Retinal pigment epithelial cell (primary cell): ENCODE measurements around the gene OR2T6.

Experiments
- DNase-seq: peaks from one replicate; pipeline ENCODE4 v3.0.0-alpha.2; 2010; ENCODE audit warnings: low read depth
- H3K4me3 ChIP-seq: 2 replicates; pipeline ENCODE4 v1.5.1; 2011; ENCODE audit warnings: mild to moderate bottlenecking, low read length, control low read depth, moderate library complexity
- TF ChIP-seq, protein P1 (sequence below): conservative IDR thresholded peaks from 2 replicates; pipeline ENCODE4 v1.5.1; 2011; ENCODE audit warnings: low read depth, low read length, control low read depth, inconsistent platforms

The OR2T6 gene, protein sequence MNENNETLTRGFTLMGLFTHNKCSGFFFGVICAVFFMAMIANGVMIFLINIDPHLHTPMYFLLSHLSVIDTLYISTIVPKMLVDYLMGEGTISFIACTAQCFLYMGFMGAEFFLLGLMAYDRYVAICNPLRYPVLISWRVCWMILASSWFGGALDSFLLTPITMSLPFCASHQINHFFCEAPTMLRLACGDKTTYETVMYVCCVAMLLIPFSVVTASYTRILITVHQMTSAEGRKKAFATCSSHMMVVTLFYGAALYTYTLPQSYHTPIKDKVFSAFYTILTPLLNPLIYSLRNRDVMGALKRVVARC

DNA sequence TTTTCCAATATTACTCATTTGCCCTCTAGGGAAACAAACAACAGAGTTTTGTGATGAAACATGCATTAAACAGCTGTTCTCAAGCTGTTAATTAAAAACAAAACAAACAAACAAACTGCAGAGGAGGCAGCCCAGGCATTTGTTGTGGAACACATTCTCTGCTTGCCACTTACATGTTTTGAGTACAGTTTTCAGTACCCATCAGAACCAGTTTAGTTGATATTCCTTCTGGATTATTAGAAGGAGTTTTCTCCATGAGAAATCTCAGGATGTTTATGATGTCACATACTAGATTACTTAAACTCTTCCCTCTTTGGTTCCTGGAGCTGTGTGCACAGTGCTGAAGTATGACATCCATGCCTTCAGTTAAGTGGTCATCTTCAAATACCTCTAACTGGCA lies at the start of gene OR2T6:
Gene OR2T6 (plus strand): TSS at position 301 of the 400 bp plus-strand sequence. CDS start 11,863 bp downstream, outside the sequence.
- H3K4me3 ChIP-seq, result no peak within 1 kb of the TSS
- DNase-seq, result no peak
- TF ChIP-seq, protein P1, sequence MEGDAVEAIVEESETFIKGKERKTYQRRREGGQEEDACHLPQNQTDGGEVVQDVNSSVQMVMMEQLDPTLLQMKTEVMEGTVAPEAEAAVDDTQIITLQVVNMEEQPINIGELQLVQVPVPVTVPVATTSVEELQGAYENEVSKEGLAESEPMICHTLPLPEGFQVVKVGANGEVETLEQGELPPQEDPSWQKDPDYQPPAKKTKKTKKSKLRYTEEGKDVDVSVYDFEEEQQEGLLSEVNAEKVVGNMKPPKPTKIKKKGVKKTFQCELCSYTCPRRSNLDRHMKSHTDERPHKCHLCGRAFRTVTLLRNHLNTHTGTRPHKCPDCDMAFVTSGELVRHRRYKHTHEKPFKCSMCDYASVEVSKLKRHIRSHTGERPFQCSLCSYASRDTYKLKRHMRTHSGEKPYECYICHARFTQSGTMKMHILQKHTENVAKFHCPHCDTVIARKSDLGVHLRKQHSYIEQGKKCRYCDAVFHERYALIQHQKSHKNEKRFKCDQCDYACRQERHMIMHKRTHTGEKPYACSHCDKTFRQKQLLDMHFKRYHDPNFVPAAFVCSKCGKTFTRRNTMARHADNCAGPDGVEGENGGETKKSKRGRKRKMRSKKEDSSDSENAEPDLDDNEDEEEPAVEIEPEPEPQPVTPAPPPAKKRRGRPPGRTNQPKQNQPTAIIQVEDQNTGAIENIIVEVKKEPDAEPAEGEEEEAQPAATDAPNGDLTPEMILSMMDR, result no peak

DNA sequence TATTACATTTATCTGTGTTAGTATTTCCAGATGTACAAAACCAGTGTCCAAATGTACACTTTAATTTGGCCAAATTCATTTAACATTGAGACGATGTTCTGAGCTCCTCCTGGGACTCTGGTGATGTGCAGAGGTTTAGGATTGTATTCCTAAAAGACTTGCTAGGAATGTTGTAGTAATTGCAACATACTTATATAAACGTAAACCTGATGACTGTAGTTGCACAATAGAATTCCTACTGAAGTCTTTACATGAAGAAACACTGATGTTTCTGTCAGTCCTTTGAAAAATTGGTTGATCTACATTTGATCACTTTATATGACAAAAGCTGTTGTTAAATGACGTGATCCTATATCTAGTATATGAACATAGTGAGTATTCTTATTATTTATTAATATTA lies 32.1 kb upstream of the OR2T6 start:
- H3K4me3 ChIP-seq, result no peak overlapping the region
- TF ChIP-seq, protein P1, result no peak
- DNase-seq, result no peak

DNA sequence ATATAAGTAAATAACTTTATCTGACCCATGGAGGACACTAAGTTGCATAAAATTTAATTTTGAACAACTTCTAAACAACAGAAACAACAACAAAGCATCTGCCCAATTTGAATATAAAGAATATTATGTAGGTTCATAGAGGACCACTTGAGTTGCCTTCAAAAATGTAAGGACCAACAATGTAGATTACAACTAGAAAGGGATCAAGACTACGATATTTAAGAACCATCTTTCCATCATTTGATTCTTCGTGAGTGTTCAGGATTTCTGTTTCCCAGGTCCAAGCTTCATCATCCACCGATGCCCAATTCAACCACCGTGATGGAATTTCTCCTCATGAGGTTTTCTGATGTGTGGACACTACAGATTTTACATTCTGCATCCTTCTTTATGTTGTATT lies 27.1 kb upstream of the OR2T6 start, which contains the start of gene OR14C36:
Gene OR14C36 (plus strand): TSS at position 301 of the 400 bp plus-strand sequence. CDS start 0 bp downstream, at position 301.
- no peak within 1 kb of the TSS for H3K4me3 ChIP-seq
- TF ChIP-seq, protein P1, result no peak
- no peak for DNase-seq

DNA sequence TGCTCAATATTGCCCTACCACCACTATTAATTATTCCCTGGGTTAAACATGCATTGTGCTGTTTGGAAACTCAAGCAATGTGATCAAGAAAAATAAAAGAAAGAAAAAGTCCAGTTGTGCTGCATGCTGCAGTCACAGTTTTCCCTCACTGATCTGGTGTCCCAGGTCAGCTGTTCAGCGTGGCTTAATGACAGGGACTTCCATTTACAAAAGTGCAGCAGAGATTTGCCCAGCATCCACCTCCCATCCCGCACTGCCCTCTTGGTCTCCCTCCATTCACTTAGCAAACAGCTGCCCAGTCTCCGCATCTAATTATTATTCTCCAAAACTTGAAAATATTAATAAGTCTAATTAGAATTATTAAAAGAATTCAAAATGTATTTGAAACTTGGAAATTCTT lies 16.1 kb upstream of the OR2T6 start:
- TF ChIP-seq, protein P1, result no peak

DNA sequence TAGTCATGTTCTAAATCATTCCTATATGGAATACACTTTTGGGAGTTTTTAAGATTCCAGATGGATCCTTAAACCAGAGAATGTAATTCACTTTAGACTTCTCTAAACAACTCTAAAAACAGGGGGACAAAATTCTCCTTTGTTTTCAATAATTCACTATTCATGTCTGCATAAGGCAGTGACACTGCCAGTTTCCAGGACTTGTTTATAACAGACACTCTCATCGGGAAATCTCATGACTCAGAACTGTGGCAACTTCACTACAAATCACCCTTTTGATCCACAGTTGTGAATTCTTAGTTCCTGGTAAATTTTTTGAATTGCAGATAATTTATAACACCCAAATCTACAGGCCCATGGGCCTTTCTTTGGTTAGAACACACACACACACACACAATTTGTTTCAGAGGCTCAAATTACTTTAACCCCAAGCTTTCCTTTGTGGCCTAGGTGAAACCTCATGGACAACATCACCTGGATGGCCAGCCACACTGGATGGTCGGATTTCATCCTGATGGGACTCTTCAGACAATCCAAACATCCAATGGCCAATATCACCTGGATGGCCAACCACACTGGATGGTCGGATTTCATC lies 14.3 kb upstream of the OR2T6 start, which contains the start of gene OR2T4:
Gene OR2T4 (plus strand): TSS at position 545 of the 595 bp plus-strand sequence. CDS start 0 bp downstream, at position 545.
- no peak for DNase-seq
- TF ChIP-seq, protein P1, result no peak
- no peak within 1 kb of the TSS for H3K4me3 ChIP-seq

More for the DNA sequence above, 16.1 kb upstream of the OR2T6 start:
- DNase-seq, result no peak
- no peak overlapping the region for H3K4me3 ChIP-seq

DNA sequence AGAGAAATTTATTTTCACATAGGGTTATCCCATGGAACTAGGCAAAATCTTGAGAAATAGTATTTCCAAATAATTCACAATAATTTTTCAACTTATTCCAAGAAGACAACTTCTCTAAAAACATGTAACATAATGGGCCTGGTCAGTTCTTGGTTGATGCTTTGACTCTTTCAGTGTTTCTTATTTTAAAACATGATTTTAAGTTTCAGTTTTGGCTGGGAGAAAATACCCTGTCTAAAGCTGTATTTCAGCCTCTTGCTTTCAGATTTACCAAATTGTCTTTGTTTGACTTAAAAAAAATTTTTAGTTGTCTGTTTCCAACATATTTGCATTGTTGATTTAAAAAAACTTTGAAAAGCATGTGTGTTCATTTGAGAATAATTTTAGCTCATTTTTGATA lies 8.9 kb upstream of the OR2T6 start:
- no peak for DNase-seq
- TF ChIP-seq, protein P1, result no peak

More for the DNA sequence above, 8.9 kb upstream of the OR2T6 start:
- H3K4me3 ChIP-seq, result no peak overlapping the region
